ENCODE measurements around the gene CDK6.

DNA sequence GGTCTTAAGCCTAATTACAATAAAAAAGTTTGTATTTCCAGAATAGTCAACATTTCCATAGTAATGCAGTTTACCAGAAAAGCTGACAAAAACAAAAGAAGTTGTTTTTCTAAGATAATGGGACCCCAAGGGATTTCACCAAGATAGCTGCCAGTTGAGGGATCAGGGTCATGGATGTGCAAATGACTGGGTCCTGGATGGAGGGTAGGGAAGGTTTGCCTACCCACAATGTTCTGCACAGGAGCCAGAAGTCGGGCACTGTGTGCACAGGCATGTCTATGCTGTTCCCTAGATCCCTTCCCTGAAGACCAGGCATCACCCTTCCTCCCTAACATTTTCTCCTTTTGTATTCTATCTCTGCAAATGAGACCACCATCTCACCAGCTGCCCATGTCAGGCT lies 152.1 kb downstream of the CDK6 start:
- TF ChIP-seq POLR2AphosphoS5 (IDR thresholded peaks at IDR 0.05) (no peak), POLR2A (IDR thresholded peaks at IDR 0.05) (no peak)
- TF ChIP-seq, protein P1, sequence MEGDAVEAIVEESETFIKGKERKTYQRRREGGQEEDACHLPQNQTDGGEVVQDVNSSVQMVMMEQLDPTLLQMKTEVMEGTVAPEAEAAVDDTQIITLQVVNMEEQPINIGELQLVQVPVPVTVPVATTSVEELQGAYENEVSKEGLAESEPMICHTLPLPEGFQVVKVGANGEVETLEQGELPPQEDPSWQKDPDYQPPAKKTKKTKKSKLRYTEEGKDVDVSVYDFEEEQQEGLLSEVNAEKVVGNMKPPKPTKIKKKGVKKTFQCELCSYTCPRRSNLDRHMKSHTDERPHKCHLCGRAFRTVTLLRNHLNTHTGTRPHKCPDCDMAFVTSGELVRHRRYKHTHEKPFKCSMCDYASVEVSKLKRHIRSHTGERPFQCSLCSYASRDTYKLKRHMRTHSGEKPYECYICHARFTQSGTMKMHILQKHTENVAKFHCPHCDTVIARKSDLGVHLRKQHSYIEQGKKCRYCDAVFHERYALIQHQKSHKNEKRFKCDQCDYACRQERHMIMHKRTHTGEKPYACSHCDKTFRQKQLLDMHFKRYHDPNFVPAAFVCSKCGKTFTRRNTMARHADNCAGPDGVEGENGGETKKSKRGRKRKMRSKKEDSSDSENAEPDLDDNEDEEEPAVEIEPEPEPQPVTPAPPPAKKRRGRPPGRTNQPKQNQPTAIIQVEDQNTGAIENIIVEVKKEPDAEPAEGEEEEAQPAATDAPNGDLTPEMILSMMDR (IDR thresholded peaks at IDR 0.05): no peak
